K562 (cell line): ENCODE results near the gene DARS2. TPM values are rescaled to one million over a fixed set of nuclear protein-coding genes. Genes with fewer than 3 reads are reported as not detected.
A peak's percentile ranks its signal among the peaks of the same experiment; 100 is the strongest.

Experiments used
- ATAC-seq: fragments of 200-7000 bp; cut with Tn5 transposase; 3 replicates; pipeline ENCODE4 v1.9.1; 2020; ENCODE audit warnings: moderate library complexity
- BruUV-seq: library from RNA; stranded (reverse); fragments of 400-500 nt; replicated peaks from 2 replicates; lab custom pipeline; 2021; lab: Mats Ljungman, UMichigan
- CTCF ChIA-PET: fragments of 300-600 bp; formaldehyde crosslinking; extraction: SDS; loops from one replicate; lab custom pipeline; 2021; ENCODE audit warnings: low intra/inter-chr PET ratio; lab: Yijun Ruan, JAX
- POLR2A ChIA-PET: fragments of 300-600, 350-650 bp; sonication (Branson Sonifier 250); formaldehyde crosslinking; extraction: SDS; loops from one replicate; lab custom pipeline; 2021; ENCODE audit warnings: antibody characterized with exemption, inconsistent platforms; lab: Yijun Ruan, JAX
- DNase-seq, 4 experiments: peaks; one replicate each; pipeline versions ENCODE4 v3.0.0 to v3.0.0-alpha.2; 2011 to 2018; ENCODE audit warnings: low spot score in 3 of 4, mixed read lengths in 3 of 4; ENCODE audit errors: extremely low read depth in 1 of 4
- FAIRE-seq: peaks from 2 replicates; lab custom pipeline; 2011; peaks lifted over from hg19 to GRCh38; lab: Jason Lieb, UNC
- H2AFZ ChIP-seq: 2 replicates; pipeline ENCODE4 v1.6.0; 2011; ENCODE audit warnings: low read depth, low read length, control low read depth, inconsistent platforms
- H3K27ac ChIP-seq: fragments of 200-600 bp; 3 replicates; pipeline ENCODE4 v1.8.0; 2011; ENCODE audit warnings: low read depth, mild to moderate bottlenecking, control low read depth, inconsistent platforms, low read length, moderate library complexity, mixed read lengths; ENCODE audit errors: extremely low read depth
- H3K27me3 ChIP-seq, 2 experiments: fragments of 300-600 bp in 1 of 2; 2 replicates in 1 of 2; 3 replicates in 1 of 2; pipeline versions ENCODE4 v1.6.0 to v1.8.0; 2011; ENCODE audit warnings: inconsistent platforms in 2 of 2, low read length in 2 of 2, mild to moderate bottlenecking in 1 of 2, mixed read lengths in 1 of 2, moderate library complexity in 1 of 2; ENCODE audit not compliant: control insufficient read depth in 2 of 2, insufficient read depth in 2 of 2
- H3K36me3 ChIP-seq: fragments of 300-600 bp; 3 replicates; pipeline ENCODE4 v1.8.0; 2011; ENCODE audit warnings: mild to moderate bottlenecking, low read length, inconsistent platforms; ENCODE audit not compliant: control insufficient read depth, insufficient read depth
- H3K4me1 ChIP-seq, 2 experiments: fragments of 200-600 bp in 1 of 2; replicated peaks in 1 of 2; 2 replicates in 1 of 2; 3 replicates in 1 of 2; pipeline versions ENCODE4 v1.5.1 to v1.8.0; 2011; ENCODE audit warnings: inconsistent platforms in 2 of 2, low read length in 2 of 2, mild to moderate bottlenecking in 1 of 2, mixed read lengths in 1 of 2, moderate library complexity in 1 of 2; ENCODE audit not compliant: control insufficient read depth in 2 of 2, insufficient read depth in 2 of 2
- H3K4me2 ChIP-seq: 2 replicates; pipeline ENCODE4 v1.6.1; 2011; ENCODE audit warnings: low read length, control low read depth, inconsistent platforms, mixed read lengths; ENCODE audit not compliant: insufficient read depth
- H3K4me3 ChIP-seq: fragments of 200-600 bp; sonication (generic), shearing (Covaris generic); 2 replicates; pipeline ENCODE4 v1.5.1; 2016; ENCODE audit warnings: control low read depth, inconsistent platforms
- H3K79me2 ChIP-seq: fragments of 200-600 bp; 3 replicates; pipeline ENCODE4 v1.8.0; 2011; ENCODE audit warnings: low read length, inconsistent platforms; ENCODE audit not compliant: control insufficient read depth, insufficient read depth
- H3K9ac ChIP-seq, 2 experiments: 2 replicates each; pipeline versions ENCODE4 v1.6.0 to v1.6.1; 2011; ENCODE audit warnings: low read depth in 2 of 2, low read length in 2 of 2, control low read depth in 1 of 2, inconsistent platforms in 1 of 2, mild to moderate bottlenecking in 1 of 2, mixed read lengths in 1 of 2; ENCODE audit not compliant: insufficient read depth in 1 of 2
- H3K9me1 ChIP-seq: one replicate; pipeline ENCODE4 v1.6.0; 2011; ENCODE audit warnings: inconsistent platforms, mild to moderate bottlenecking, low read length, moderate library complexity; ENCODE audit not compliant: control insufficient read depth, insufficient read depth
- H3K9me3 ChIP-seq: replicated peaks from 2 replicates; pipeline ENCODE4 v1.5.1; 2011; ENCODE audit warnings: low read depth, low read length, inconsistent platforms; ENCODE audit not compliant: control insufficient read depth, insufficient read depth
- H4K20me1 ChIP-seq: replicated peaks from 2 replicates; pipeline ENCODE4 v1.6.1; 2011; ENCODE audit warnings: low read length, inconsistent platforms, mixed read lengths; ENCODE audit not compliant: control insufficient read depth, insufficient read depth
- CBX5 ChIP-seq: IDR thresholded peaks from 2 replicates; pipeline ENCODE4 v1.6.1; 2014; ENCODE audit warnings: low read depth, borderline replicate concordance
- CCAR2 ChIP-seq: fragments of 200-400 bp; formaldehyde crosslinking; IDR thresholded peaks from 2 replicates; pipeline ENCODE4 v1.6.1; 2017; ENCODE audit warnings: mild to moderate bottlenecking, low read depth, low read length
- CEBPB ChIP-seq: fragments of 450-650 bp; IDR thresholded peaks from 2 replicates; pipeline ENCODE4 v1.6.1; 2016; ENCODE audit warnings: missing genetic modification characterization, missing compliant biosample characterization
- DNMT1 ChIP-seq: fragments of 450-650 bp; IDR thresholded peaks from 2 replicates; pipeline ENCODE4 v1.6.1; 2016; ENCODE audit warnings: antibody characterized with exemption, mild to moderate bottlenecking
- KDM1A ChIP-seq, 2 experiments: fragments of 450-650 bp; IDR thresholded peaks; 2 replicates each; pipeline ENCODE4 v1.6.1; 2016; ENCODE audit warnings: mild to moderate bottlenecking in 2 of 2
- KDM5B ChIP-seq: fragments of 200-600 bp; sonication (generic); IDR thresholded peaks from 2 replicates; pipeline ENCODE4 v1.6.1; 2012; ENCODE audit warnings: low read depth, mild to moderate bottlenecking, moderate library complexity, low read length, control low read depth, inconsistent platforms; ENCODE audit not compliant: insufficient replicate concordance
- MYNN ChIP-seq, 2 experiments: sonication (generic); formaldehyde crosslinking in 1 of 2; IDR thresholded peaks; 2 replicates each; pipeline versions ENCODE4 v1.5.0 to v1.6.1; 2016 to 2020; ENCODE audit warnings: antibody characterized with exemption in 1 of 2, missing genetic modification reagents in 1 of 2
- POLR2AphosphoS2 ChIP-seq: IDR thresholded peaks from 2 replicates; pipeline ENCODE4 v1.6.1; 2012; ENCODE audit warnings: low read length, improper control_type of control experiment
- POLR2AphosphoS5 ChIP-seq: IDR thresholded peaks from 2 replicates; pipeline ENCODE4 v1.6.1; 2011; ENCODE audit warnings: mild to moderate bottlenecking, low read depth, low read length, moderate library complexity; ENCODE audit not compliant: control insufficient read depth, insufficient read depth
- SIRT6 ChIP-seq: IDR thresholded peaks from one replicate; pipeline ENCODE4 v1.6.1; 2012; ENCODE audit warnings: low read depth, mild to moderate bottlenecking, control low read depth, inconsistent platforms, low read length, moderate library complexity
- SIX5 ChIP-seq, 2 experiments: IDR thresholded peaks; 2 replicates each; pipeline ENCODE4 v1.6.1; 2011; ENCODE audit warnings: low read length in 2 of 2, borderline replicate concordance in 1 of 2, low read depth in 1 of 2, mild to moderate bottlenecking in 1 of 2, moderate library complexity in 1 of 2; ENCODE audit not compliant: insufficient read depth in 1 of 2
- SOX6 ChIP-seq: fragments of 450-650 bp; IDR thresholded peaks from 2 replicates; pipeline ENCODE4 v1.6.1; 2014; ENCODE audit warnings: mild to moderate bottlenecking
- ZNF436 ChIP-seq: fragments of 250-450, 450-650 bp; sonication (Bioruptor Pico); formaldehyde crosslinking; IDR thresholded peaks from 2 replicates; pipeline ENCODE4 v1.7.0; 2020; ENCODE audit warnings: mild to moderate bottlenecking
- ZNF586 ChIP-seq: fragments of 450-650 bp; formaldehyde crosslinking; conservative IDR thresholded peaks from 2 replicates; pipeline ENCODE4 v1.4.0; 2020; ENCODE audit warnings: mild to moderate bottlenecking, moderate library complexity
- WGBS: fragments of 100-300 bp; shearing (Covaris generic); methylation state at CpG from one replicate; pipeline ENCODE4 v1.1.6; 2016; ENCODE audit warnings: low coverage, mixed read lengths; ENCODE audit not compliant: insufficient coverage; ENCODE audit errors: missing lambda C conversion rate; 5-methylcytosine and 5-hydroxymethylcytosine counted together
- in situ Hi-C: fragments of 300-500 bp; cut with MboI; formaldehyde crosslinking; loops from 4 replicates; pipeline ENCODE4 v1.15.0; 2018; ENCODE audit warnings: inconsistent platforms, mixed read lengths
- intact Hi-C: fragments of 100-400 bp; cut with micrococcal nuclease; formaldehyde crosslinking; loops from 2 replicates; pipeline ENCODE4 v1.14.2; 2022
- polyA plus RNA-seq, 8 experiments: library from polyadenylated mRNA; depleted of rRNA in 4 of 8; stranded (reverse) in 5 of 8; unstranded in 3 of 8; fragments of >200 nt; fragmentation: Nextera tagmentation in 2 of 8; fragmentation: Illumina TruSeq in 1 of 8; extraction: Ambion mirVana in 2 of 8; extraction: Trizol in 1 of 8; gene quantifications; 2 replicates each; pipeline versions ENCODE4 v1.2.1 to v1.2.3, GENCODE V29; 2011 to 2014; ENCODE audit warnings: inconsistent platforms in 1 of 8, missing spikeins in 1 of 8
- total RNA-seq, 7 experiments: library from RNA; depleted of rRNA in 6 of 7; stranded (reverse); fragments of >200 nt in 6 of 7; fragmentation: Illumina TruSeq in 2 of 7; extraction: Trizol in 2 of 7; gene quantifications; 2 replicates each; pipeline versions ENCODE4 v1.2.1 to v1.2.3, GENCODE V29; 2011 to 2021; ENCODE audit warnings: low replicate concordance in 1 of 7
- TF ChIP-seq, protein P1 (sequence below): fragments of 250-450 bp; sonication (Bioruptor Pico); IDR thresholded peaks from 2 replicates; pipeline ENCODE4 v1.8.0; 2022; ENCODE audit warnings: inconsistent platforms, mild to moderate bottlenecking, moderate library complexity, borderline replicate concordance
- TF ChIP-seq, protein P2 (sequence below), 3 experiments: IDR thresholded peaks in 2 of 3; conservative IDR thresholded peaks in 1 of 3; 2 replicates each; pipeline ENCODE4 v1.5.1; 2011 to 2012; ENCODE audit warnings: low read length in 3 of 3, mild to moderate bottlenecking in 3 of 3, control low read depth in 2 of 3, improper control_type of control experiment in 1 of 3, inconsistent platforms in 1 of 3, low read depth in 1 of 3, mixed read lengths in 1 of 3, moderate library complexity in 1 of 3; ENCODE audit not compliant: insufficient read depth in 2 of 3
- TF ChIP-seq, protein P3 (sequence below), 3 experiments: fragments of 200-800 bp in 1 of 3; sonication (Bioruptor generic) in 1 of 3; sonication (generic) in 1 of 3; formaldehyde crosslinking in 1 of 3; IDR thresholded peaks; 2 replicates each; pipeline versions ENCODE4 v1.6.1 to v1.8.0; 2016 to 2022; ENCODE audit warnings: mild to moderate bottlenecking in 2 of 3, missing compliant biosample characterization in 2 of 3, missing genetic modification characterization in 2 of 3, missing genetic modification reagents in 1 of 3

DARS2 gene
- total and polyA plus RNA-seq, 9 of the 15 experiments (the other 6 are each of a cell fraction or from before 2014, with no cell fraction given): 36.4 to 96.7 (median 68.6) TPM

DNA sequence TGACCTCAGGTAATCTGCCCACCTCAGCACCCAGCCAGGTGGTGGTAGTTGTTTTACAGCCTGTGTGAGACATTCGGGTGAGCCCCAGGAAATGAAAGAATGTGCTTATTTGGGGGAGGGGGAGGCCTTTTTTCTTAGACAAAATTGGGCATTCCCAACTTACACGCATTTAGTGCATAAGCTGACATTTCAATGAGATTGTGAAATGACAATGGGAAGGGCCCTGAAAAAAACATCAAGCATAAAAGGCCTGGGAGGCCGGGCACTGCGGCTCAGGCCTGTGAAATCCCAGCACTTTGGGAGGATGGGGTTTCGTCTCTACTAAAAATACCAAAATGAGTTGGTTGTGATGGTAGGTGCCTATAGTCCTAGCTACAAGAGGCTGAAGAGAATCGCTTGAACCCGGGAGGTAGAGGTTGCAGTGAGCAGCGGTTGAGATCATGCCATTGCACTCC lies 38.3 kb downstream of the DARS2 start:
- ChIA-PET POLR2A (interaction anchor here (0.6 to 9.7 kb wide), 6 partner anchors 9 to 205 kb away, joined by 3 to 183 read pairs (median 5); no protein-coding TSS in a partner anchor), CTCF (no interaction called here)
- Histone ChIP-seq H2AFZ (no peak overlapping the region), H3K79me2 (peaks cover 46% of the 10 kb centered on the region), H3K4me1 (peaks cover 0 to 9% of the 10 kb centered on the region in 2 experiments; a peak in 2 of 5 replicates), H3K9me1 (peaks cover 2% of the 10 kb centered on the region), H4K20me1 (peaks cover 47% of the 10 kb centered on the region), H3K27ac (peak overlapping the region; percentile 95; the same call in 2 of the 3 replicates), H3K27me3 (no peaks in the 10 kb centered on the region; a peak in 1 of 5 replicates), H3K4me2 (0 out of 2 replicates have a peak overlapping the region, but pooled peaks have one; percentile 3), H3K36me3 (peaks cover 72% of the 10 kb centered on the region), H3K4me3 (no peak overlapping the region), H3K9ac (peak overlapping the region in 1 of 2 experiments; percentile 8; a peak in 2 of 4 replicates), H3K9me3 (no peaks in the 10 kb centered on the region)
- in situ Hi-C loops: no loop called here
- BruUV-seq: no TSS peak
- intact Hi-C loops: no loop called here
- ATAC-seq: peak; percentile 1
- WGBS: 38% methylated on average over 8 of the region's 8 CpGs
- DNase-seq: peak in 2 of 4 experiments; percentile 29 to 67
- no peak for FAIRE-seq
- TF ChIP-seq SIRT6 (peak; percentile 83), POLR2AphosphoS5 (peak; percentile 41), ZNF586 (CRISPR knock-in tag) (peak; percentile 31; the same call in 1 of the 2 replicates), KDM1A (IDR thresholded peaks at IDR 0.05) (0 out of 4 replicates have a peak, but pooled peaks of 1 of the 2 experiments have one; percentile 9), SOX6 (peak; percentile 29; the same call in 1 of the 2 replicates), SIX5 (IDR thresholded peaks at IDR 0.05; ENCODE audit: borderline replicate concordance in 1 of 2, insufficient read depth in 1 of 2, low read depth in 1 of 2, low read length in 2 of 2) (no peak), POLR2AphosphoS2 (peak; percentile 58), CEBPB (peak; percentile 74), CBX5 (no peak), KDM5B (peak; percentile 41), DNMT1 (no peak), ZNF436 (CRISPR knock-in tag) (0 out of 2 replicates have a peak, but pooled peaks have one; percentile 7), CCAR2 (0 out of 2 replicates have a peak, but pooled peaks have one; percentile 5), MYNN (IDR thresholded peaks at IDR 0.05) (peak; percentile 31), MYNN (CRISPR knock-in tag; IDR thresholded peaks at IDR 0.05) (no peak)
- TF ChIP-seq, protein P1, sequence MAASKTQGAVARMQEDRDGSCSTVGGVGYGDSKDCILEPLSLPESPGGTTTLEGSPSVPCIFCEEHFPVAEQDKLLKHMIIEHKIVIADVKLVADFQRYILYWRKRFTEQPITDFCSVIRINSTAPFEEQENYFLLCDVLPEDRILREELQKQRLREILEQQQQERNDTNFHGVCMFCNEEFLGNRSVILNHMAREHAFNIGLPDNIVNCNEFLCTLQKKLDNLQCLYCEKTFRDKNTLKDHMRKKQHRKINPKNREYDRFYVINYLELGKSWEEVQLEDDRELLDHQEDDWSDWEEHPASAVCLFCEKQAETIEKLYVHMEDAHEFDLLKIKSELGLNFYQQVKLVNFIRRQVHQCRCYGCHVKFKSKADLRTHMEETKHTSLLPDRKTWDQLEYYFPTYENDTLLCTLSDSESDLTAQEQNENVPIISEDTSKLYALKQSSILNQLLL (CRISPR knock-in tag): no peak
- TF ChIP-seq, protein P2, sequence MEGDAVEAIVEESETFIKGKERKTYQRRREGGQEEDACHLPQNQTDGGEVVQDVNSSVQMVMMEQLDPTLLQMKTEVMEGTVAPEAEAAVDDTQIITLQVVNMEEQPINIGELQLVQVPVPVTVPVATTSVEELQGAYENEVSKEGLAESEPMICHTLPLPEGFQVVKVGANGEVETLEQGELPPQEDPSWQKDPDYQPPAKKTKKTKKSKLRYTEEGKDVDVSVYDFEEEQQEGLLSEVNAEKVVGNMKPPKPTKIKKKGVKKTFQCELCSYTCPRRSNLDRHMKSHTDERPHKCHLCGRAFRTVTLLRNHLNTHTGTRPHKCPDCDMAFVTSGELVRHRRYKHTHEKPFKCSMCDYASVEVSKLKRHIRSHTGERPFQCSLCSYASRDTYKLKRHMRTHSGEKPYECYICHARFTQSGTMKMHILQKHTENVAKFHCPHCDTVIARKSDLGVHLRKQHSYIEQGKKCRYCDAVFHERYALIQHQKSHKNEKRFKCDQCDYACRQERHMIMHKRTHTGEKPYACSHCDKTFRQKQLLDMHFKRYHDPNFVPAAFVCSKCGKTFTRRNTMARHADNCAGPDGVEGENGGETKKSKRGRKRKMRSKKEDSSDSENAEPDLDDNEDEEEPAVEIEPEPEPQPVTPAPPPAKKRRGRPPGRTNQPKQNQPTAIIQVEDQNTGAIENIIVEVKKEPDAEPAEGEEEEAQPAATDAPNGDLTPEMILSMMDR (IDR thresholded peaks at IDR 0.05 in 2 of 3, conservative IDR thresholded peaks at IDR 0.05 in 1 of 3; ENCODE audit: insufficient read depth in 2 of 3, low read depth in 1 of 3, low read length in 3 of 3): 0 out of 6 replicates have a peak, but pooled peaks of 1 of the 3 experiments have one; percentile 2
- TF ChIP-seq, protein P3, sequence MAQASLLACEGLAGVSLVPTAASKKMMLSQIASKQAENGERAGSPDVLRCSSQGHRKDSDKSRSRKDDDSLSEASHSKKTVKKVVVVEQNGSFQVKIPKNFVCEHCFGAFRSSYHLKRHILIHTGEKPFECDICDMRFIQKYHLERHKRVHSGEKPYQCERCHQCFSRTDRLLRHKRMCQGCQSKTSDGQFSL (CRISPR knock-in tag; IDR thresholded peaks at IDR 0.05): no peak
- TF ChIP-seq, protein P3 (tag; IDR thresholded peaks at IDR 0.05): no peak
